ENCODE results near the gene GPR18.

GRCh38 chr13:99267927-99268326, 9.7 kb upstream of the GPR18 start:
- no peak for TF ChIP-seq EZH2 (IDR thresholded peaks at IDR 0.05)
- no peak for TF ChIP-seq POLR2AphosphoS5 (IDR thresholded peaks at IDR 0.05; ENCODE audit: borderline replicate concordance, low read depth, low read length)

All from SK-N-MC (cell line).